K562 (cell line): ENCODE measurements around the gene THSD8. TPM values are rescaled to one million over a fixed set of nuclear protein-coding genes. Genes with fewer than 3 reads are reported as not detected.

Source experiments
- ATAC-seq: fragments of 200-7000 bp; cut with Tn5 transposase; 3 replicates; pipeline ENCODE4 v1.9.1; 2020; ENCODE audit warnings: moderate library complexity
- BruUV-seq: library from RNA; stranded (reverse); fragments of 400-500 nt; replicated peaks from 2 replicates; lab custom pipeline; 2021; lab: Mats Ljungman, UMichigan
- CTCF ChIA-PET: fragments of 300-600 bp; formaldehyde crosslinking; extraction: SDS; loops from one replicate; lab custom pipeline; 2021; ENCODE audit warnings: low intra/inter-chr PET ratio; lab: Yijun Ruan, JAX
- POLR2A ChIA-PET: fragments of 300-600, 350-650 bp; sonication (Branson Sonifier 250); formaldehyde crosslinking; extraction: SDS; loops from one replicate; lab custom pipeline; 2021; ENCODE audit warnings: antibody characterized with exemption, inconsistent platforms; lab: Yijun Ruan, JAX
- DNase-seq, 4 experiments: peaks; one replicate each; pipeline versions ENCODE4 v3.0.0 to v3.0.0-alpha.2; 2011 to 2018; ENCODE audit warnings: low spot score in 3 of 4, mixed read lengths in 3 of 4; ENCODE audit errors: extremely low read depth in 1 of 4
- FAIRE-seq: peaks from 2 replicates; lab custom pipeline; 2011; peaks lifted over from hg19 to GRCh38; lab: Jason Lieb, UNC
- H2AFZ ChIP-seq: 2 replicates; pipeline ENCODE4 v1.6.0; 2011; ENCODE audit warnings: low read depth, low read length, control low read depth, inconsistent platforms
- H3K27ac ChIP-seq: fragments of 200-600 bp; 3 replicates; pipeline ENCODE4 v1.8.0; 2011; ENCODE audit warnings: low read depth, mild to moderate bottlenecking, control low read depth, inconsistent platforms, low read length, moderate library complexity, mixed read lengths; ENCODE audit errors: extremely low read depth
- H3K27me3 ChIP-seq, 2 experiments: fragments of 300-600 bp in 1 of 2; 2 replicates in 1 of 2; 3 replicates in 1 of 2; pipeline versions ENCODE4 v1.6.0 to v1.8.0; 2011; ENCODE audit warnings: inconsistent platforms in 2 of 2, low read length in 2 of 2, mild to moderate bottlenecking in 1 of 2, mixed read lengths in 1 of 2, moderate library complexity in 1 of 2; ENCODE audit not compliant: control insufficient read depth in 2 of 2, insufficient read depth in 2 of 2
- H3K36me3 ChIP-seq: fragments of 300-600 bp; 3 replicates; pipeline ENCODE4 v1.8.0; 2011; ENCODE audit warnings: mild to moderate bottlenecking, low read length, inconsistent platforms; ENCODE audit not compliant: control insufficient read depth, insufficient read depth
- H3K4me1 ChIP-seq, 2 experiments: fragments of 200-600 bp in 1 of 2; replicated peaks in 1 of 2; 2 replicates in 1 of 2; 3 replicates in 1 of 2; pipeline versions ENCODE4 v1.5.1 to v1.8.0; 2011; ENCODE audit warnings: inconsistent platforms in 2 of 2, low read length in 2 of 2, mild to moderate bottlenecking in 1 of 2, mixed read lengths in 1 of 2, moderate library complexity in 1 of 2; ENCODE audit not compliant: control insufficient read depth in 2 of 2, insufficient read depth in 2 of 2
- H3K4me2 ChIP-seq: 2 replicates; pipeline ENCODE4 v1.6.1; 2011; ENCODE audit warnings: low read length, control low read depth, inconsistent platforms, mixed read lengths; ENCODE audit not compliant: insufficient read depth
- H3K4me3 ChIP-seq: fragments of 200-600 bp; sonication (generic), shearing (Covaris generic); 2 replicates; pipeline ENCODE4 v1.5.1; 2016; ENCODE audit warnings: control low read depth, inconsistent platforms
- H3K79me2 ChIP-seq: fragments of 200-600 bp; 3 replicates; pipeline ENCODE4 v1.8.0; 2011; ENCODE audit warnings: low read length, inconsistent platforms; ENCODE audit not compliant: control insufficient read depth, insufficient read depth
- H3K9ac ChIP-seq, 2 experiments: 2 replicates each; pipeline versions ENCODE4 v1.6.0 to v1.6.1; 2011; ENCODE audit warnings: low read depth in 2 of 2, low read length in 2 of 2, control low read depth in 1 of 2, inconsistent platforms in 1 of 2, mild to moderate bottlenecking in 1 of 2, mixed read lengths in 1 of 2; ENCODE audit not compliant: insufficient read depth in 1 of 2
- H3K9me1 ChIP-seq: one replicate; pipeline ENCODE4 v1.6.0; 2011; ENCODE audit warnings: inconsistent platforms, mild to moderate bottlenecking, low read length, moderate library complexity; ENCODE audit not compliant: control insufficient read depth, insufficient read depth
- H3K9me3 ChIP-seq: replicated peaks from 2 replicates; pipeline ENCODE4 v1.5.1; 2011; ENCODE audit warnings: low read depth, low read length, inconsistent platforms; ENCODE audit not compliant: control insufficient read depth, insufficient read depth
- H4K20me1 ChIP-seq: replicated peaks from 2 replicates; pipeline ENCODE4 v1.6.1; 2011; ENCODE audit warnings: low read length, inconsistent platforms, mixed read lengths; ENCODE audit not compliant: control insufficient read depth, insufficient read depth
- ARHGAP35 ChIP-seq: fragments of 450-650 bp; IDR thresholded peaks from 2 replicates; pipeline ENCODE4 v1.6.1; 2018; ENCODE audit not compliant: partially characterized antibody
- PTRF ChIP-seq: fragments of 450-650 bp; IDR thresholded peaks from 2 replicates; pipeline ENCODE4 v1.6.1; 2016; ENCODE audit warnings: mild to moderate bottlenecking, missing genetic modification characterization, missing compliant biosample characterization
- RHOXF2B ChIP-seq: fragments of 250-450 bp; sonication (Bioruptor Pico); conservative IDR thresholded peaks from 2 replicates; pipeline ENCODE4 v1.5.1; 2021
- TSC22D4 ChIP-seq: fragments of 450-650 bp; IDR thresholded peaks from 2 replicates; pipeline ENCODE4 v1.6.1; 2016; ENCODE audit warnings: missing genetic modification characterization, missing biosample characterization, control low read depth
- WGBS: fragments of 100-300 bp; shearing (Covaris generic); methylation state at CpG from one replicate; pipeline ENCODE4 v1.1.6; 2016; ENCODE audit warnings: low coverage, mixed read lengths; ENCODE audit not compliant: insufficient coverage; ENCODE audit errors: missing lambda C conversion rate; 5-methylcytosine and 5-hydroxymethylcytosine counted together
- in situ Hi-C: fragments of 300-500 bp; cut with MboI; formaldehyde crosslinking; loops from 4 replicates; pipeline ENCODE4 v1.15.0; 2018; ENCODE audit warnings: inconsistent platforms, mixed read lengths
- intact Hi-C: fragments of 100-400 bp; cut with micrococcal nuclease; formaldehyde crosslinking; loops from 2 replicates; pipeline ENCODE4 v1.14.2; 2022
- polyA plus RNA-seq, 8 experiments: library from polyadenylated mRNA; depleted of rRNA in 4 of 8; stranded (reverse) in 5 of 8; unstranded in 3 of 8; fragments of >200 nt; fragmentation: Nextera tagmentation in 2 of 8; fragmentation: Illumina TruSeq in 1 of 8; extraction: Ambion mirVana in 2 of 8; extraction: Trizol in 1 of 8; gene quantifications; 2 replicates each; pipeline versions ENCODE4 v1.2.1 to v1.2.3, GENCODE V29; 2011 to 2014; ENCODE audit warnings: inconsistent platforms in 1 of 8, missing spikeins in 1 of 8
- total RNA-seq, 7 experiments: library from RNA; depleted of rRNA in 6 of 7; stranded (reverse); fragments of >200 nt in 6 of 7; fragmentation: Illumina TruSeq in 2 of 7; extraction: Trizol in 2 of 7; gene quantifications; 2 replicates each; pipeline versions ENCODE4 v1.2.1 to v1.2.3, GENCODE V29; 2011 to 2021; ENCODE audit warnings: low replicate concordance in 1 of 7
- TF ChIP-seq, protein P1 (sequence below), 2 experiments: fragments of 200-800 bp in 1 of 2; sonication (Bioruptor generic) in 1 of 2; sonication (generic) in 1 of 2; formaldehyde crosslinking in 1 of 2; IDR thresholded peaks in 1 of 2; conservative IDR thresholded peaks in 1 of 2; 2 replicates each; pipeline versions ENCODE4 v1.5.0 to v1.6.1; 2016 to 2020; ENCODE audit warnings: missing compliant biosample characterization in 1 of 2, missing genetic modification characterization in 1 of 2, missing genetic modification reagents in 1 of 2
- TF ChIP-seq, protein P2 (sequence below): fragments of 450-650 bp; IDR thresholded peaks from 2 replicates; pipeline ENCODE4 v1.6.1; 2016; ENCODE audit warnings: borderline replicate concordance
- TF ChIP-seq, protein P3 (sequence below): fragments of 450-650 bp; formaldehyde crosslinking; conservative IDR thresholded peaks from 2 replicates; pipeline ENCODE4 v1.4.0; 2022; ENCODE audit warnings: mild to moderate bottlenecking, missing genetic modification characterization
- TF ChIP-seq, protein P4 (sequence below): fragments of 450-650 bp; formaldehyde crosslinking; IDR thresholded peaks from 2 replicates; pipeline ENCODE4 v1.4.0; 2020; ENCODE audit warnings: mild to moderate bottlenecking, moderate library complexity

Gene THSD8
- total and polyA plus RNA-seq, 9 of the 15 experiments (the other 6 are each of a cell fraction or from before 2014, with no cell fraction given) = 8.4 to 42.4 (median 19.9) TPM; not detected in 2

DNA sequence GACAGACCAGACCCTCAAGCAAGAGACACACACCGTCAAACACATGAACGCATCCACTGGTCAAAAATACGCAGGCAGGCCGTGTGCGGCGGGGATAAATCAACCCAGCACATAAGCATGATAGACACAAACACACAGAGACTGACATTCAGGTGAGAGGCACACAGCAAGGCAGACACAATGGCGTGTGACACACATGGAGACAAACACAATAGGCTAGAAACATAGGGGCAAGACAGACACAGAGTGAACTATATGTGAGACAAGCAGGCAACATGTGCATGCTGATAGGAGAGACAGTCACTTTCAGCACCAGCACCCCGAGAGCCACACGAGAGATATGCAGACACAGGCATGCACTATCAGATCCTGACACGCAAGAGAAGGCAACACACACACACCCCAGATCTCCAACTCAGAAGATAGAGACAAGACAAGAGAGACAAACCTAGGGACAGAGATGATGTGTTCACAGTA is 17.4 kb upstream of the THSD8 start (continued):
- TF ChIP-seq, protein P1, sequence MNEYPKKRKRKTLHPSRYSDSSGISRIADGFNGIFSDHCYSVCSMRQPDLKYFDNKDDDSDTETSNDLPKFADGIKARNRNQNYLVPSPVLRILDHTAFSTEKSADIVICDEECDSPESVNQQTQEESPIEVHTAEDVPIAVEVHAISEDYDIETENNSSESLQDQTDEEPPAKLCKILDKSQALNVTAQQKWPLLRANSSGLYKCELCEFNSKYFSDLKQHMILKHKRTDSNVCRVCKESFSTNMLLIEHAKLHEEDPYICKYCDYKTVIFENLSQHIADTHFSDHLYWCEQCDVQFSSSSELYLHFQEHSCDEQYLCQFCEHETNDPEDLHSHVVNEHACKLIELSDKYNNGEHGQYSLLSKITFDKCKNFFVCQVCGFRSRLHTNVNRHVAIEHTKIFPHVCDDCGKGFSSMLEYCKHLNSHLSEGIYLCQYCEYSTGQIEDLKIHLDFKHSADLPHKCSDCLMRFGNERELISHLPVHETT (CRISPR knock-in tag; conservative IDR thresholded peaks at IDR 0.05 in 1 of 2, IDR thresholded peaks at IDR 0.05 in 1 of 2) = peak in 1 of 2 experiments; percentile 49; a peak in 1 of 4 replicates
- TF ChIP-seq RHOXF2B (CRISPR knock-in tag) = no peak

DNA sequence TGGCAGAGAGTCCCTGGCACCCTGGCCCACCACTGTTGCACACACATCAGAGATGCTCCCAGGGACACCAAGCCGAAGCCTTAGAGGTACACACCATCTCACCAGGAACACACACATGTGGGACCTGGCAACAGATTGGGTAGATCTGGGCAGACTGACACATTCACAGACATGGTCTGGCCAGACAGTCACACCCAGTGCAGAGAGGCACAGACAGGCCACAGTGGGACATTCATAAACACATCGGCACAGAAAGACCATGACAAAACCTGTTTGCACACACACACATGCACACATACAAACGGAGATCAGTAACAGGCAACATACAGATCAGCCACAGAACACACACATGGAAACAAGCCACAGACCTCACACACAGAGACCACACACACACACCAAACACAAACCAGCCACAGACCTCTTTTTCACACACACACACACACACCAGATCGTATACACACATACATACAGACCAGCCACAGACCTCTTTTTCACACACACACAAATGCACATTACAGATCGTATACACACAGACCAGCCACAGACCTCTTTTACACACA is 16.9 kb upstream of the THSD8 start:
- in situ Hi-C loops = no loop called here
- ChIA-PET CTCF (no interaction called here), POLR2A (no interaction called here)
- no peaks in the 10 kb centered on the region for H4K20me1 ChIP-seq
- BruUV-seq = no TSS peak
- no peaks in the 10 kb centered on the region for H3K27me3 ChIP-seq
- peak overlapping the region; percentile 95 for H3K4me2 ChIP-seq
- peaks cover 67 to 72% of the 10 kb centered on the region in 2 experiments for H3K4me1 ChIP-seq
- no peaks in the 10 kb centered on the region for H3K36me3 ChIP-seq
- intact Hi-C loops = no loop called here
- H3K9me1 ChIP-seq = no peaks in the 10 kb centered on the region
- 46% methylated on average over 5 of the region's 5 CpGs for WGBS
- H3K27ac ChIP-seq = peak overlapping the region; percentile 97
- peaks cover 4% of the 10 kb centered on the region; the same call in 1 of the 3 replicates for H3K79me2 ChIP-seq
- no peak for FAIRE-seq
- DNase-seq = no peak
- no peak overlapping the region for H3K4me3 ChIP-seq
- H2AFZ ChIP-seq = peak overlapping the region; percentile 82; the same call in 1 of the 2 replicates
- no peaks in the 10 kb centered on the region for H3K9me3 ChIP-seq
- no peak for ATAC-seq
- peak overlapping the region; percentile 7 to 73; a peak in 3 of 4 replicates for H3K9ac ChIP-seq
- TF ChIP-seq, protein P2, sequence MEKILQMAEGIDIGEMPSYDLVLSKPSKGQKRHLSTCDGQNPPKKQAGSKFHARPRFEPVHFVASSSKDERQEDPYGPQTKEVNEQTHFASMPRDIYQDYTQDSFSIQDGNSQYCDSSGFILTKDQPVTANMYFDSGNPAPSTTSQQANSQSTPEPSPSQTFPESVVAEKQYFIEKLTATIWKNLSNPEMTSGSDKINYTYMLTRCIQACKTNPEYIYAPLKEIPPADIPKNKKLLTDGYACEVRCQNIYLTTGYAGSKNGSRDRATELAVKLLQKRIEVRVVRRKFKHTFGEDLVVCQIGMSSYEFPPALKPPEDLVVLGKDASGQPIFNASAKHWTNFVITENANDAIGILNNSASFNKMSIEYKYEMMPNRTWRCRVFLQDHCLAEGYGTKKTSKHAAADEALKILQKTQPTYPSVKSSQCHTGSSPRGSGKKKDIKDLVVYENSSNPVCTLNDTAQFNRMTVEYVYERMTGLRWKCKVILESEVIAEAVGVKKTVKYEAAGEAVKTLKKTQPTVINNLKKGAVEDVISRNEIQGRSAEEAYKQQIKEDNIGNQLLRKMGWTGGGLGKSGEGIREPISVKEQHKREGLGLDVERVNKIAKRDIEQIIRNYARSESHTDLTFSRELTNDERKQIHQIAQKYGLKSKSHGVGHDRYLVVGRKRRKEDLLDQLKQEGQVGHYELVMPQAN = peak; percentile 35; the same call in 1 of the 2 replicates
- TF ChIP-seq, protein P3, sequence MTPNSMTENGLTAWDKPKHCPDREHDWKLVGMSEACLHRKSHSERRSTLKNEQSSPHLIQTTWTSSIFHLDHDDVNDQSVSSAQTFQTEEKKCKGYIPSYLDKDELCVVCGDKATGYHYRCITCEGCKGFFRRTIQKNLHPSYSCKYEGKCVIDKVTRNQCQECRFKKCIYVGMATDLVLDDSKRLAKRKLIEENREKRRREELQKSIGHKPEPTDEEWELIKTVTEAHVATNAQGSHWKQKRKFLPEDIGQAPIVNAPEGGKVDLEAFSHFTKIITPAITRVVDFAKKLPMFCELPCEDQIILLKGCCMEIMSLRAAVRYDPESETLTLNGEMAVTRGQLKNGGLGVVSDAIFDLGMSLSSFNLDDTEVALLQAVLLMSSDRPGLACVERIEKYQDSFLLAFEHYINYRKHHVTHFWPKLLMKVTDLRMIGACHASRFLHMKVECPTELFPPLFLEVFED (CRISPR knock-in tag) = peak; percentile 90
- peak; percentile 83; the same call in 1 of the 2 replicates for TF ChIP-seq TSC22D4
- TF ChIP-seq, protein P4, sequence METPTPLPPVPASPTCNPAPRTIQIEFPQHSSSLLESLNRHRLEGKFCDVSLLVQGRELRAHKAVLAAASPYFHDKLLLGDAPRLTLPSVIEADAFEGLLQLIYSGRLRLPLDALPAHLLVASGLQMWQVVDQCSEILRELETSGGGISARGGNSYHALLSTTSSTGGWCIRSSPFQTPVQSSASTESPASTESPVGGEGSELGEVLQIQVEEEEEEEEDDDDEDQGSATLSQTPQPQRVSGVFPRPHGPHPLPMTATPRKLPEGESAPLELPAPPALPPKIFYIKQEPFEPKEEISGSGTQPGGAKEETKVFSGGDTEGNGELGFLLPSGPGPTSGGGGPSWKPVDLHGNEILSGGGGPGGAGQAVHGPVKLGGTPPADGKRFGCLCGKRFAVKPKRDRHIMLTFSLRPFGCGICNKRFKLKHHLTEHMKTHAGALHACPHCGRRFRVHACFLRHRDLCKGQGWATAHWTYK = 0 out of 2 replicates have a peak, but pooled peaks have one; percentile 63
- 0 out of 2 replicates have a peak, but pooled peaks have one; percentile 50 for TF ChIP-seq PTRF (tag)
- peak; percentile 5 for TF ChIP-seq ARHGAP35
